Activated naive CD8-positive, alpha-beta T cell treated with anti-CD3 and anti-CD28 coated beads for 36 hours (primary cell): Measurements from ENCODE around the gene TTC29. TPM values are rescaled to one million over a fixed set of nuclear protein-coding genes. Genes with fewer than 3 reads are reported as not detected.
"Not testable (repeated sequence)": the region's sequence is repeated elsewhere in the genome, so short reads cannot be mapped to it uniquely, and the experiment has no call there.

Source experiments
- DNase-seq: peaks from one replicate; pipeline ENCODE4 v3.0.0; 2021
- H3K27ac Mint-ChIP-seq: one replicate; pipeline ENCODE4 v1.8.0; 2022; ENCODE audit warnings: mild to moderate bottlenecking, moderate library complexity, mixed read lengths
- H3K27me3 Mint-ChIP-seq: one replicate; pipeline ENCODE4 v1.8.0; 2022; ENCODE audit warnings: mild to moderate bottlenecking, mixed read lengths
- H3K36me3 Mint-ChIP-seq: one replicate; pipeline ENCODE4 v1.8.0; 2021; ENCODE audit warnings: mild to moderate bottlenecking, mixed read lengths
- H3K4me1 Mint-ChIP-seq: one replicate; pipeline ENCODE4 v1.8.0; 2021; ENCODE audit warnings: mixed read lengths
- H3K4me3 Mint-ChIP-seq: one replicate; pipeline ENCODE4 v1.8.0; 2022; ENCODE audit warnings: mild to moderate bottlenecking, moderate library complexity, mixed read lengths
- H3K9me3 Mint-ChIP-seq: one replicate; pipeline ENCODE4 v1.8.0; 2022; ENCODE audit warnings: mixed read lengths
- total RNA-seq, 2 experiments: library from RNA; stranded (reverse); gene quantifications; one replicate each; pipeline ENCODE4 v1.2.3, GENCODE V29; 2021

The TTC29 gene
- total RNA-seq, 2 experiments from 2014 or later, result not detected

- H3K27ac Mint-ChIP-seq, result no peak overlapping the region
- peaks cover 2% of the 10 kb centered on the region for H3K9me3 Mint-ChIP-seq
- no peaks in the 10 kb centered on the region for H3K4me1 Mint-ChIP-seq
- H3K4me3 Mint-ChIP-seq, result no peak overlapping the region
- DNase-seq, result no peak
- H3K27me3 Mint-ChIP-seq, result peaks cover 4% of the 10 kb centered on the region
- no peaks in the 10 kb centered on the region for H3K36me3 Mint-ChIP-seq
Observed at GRCh38 chr4:146674829-146675570, 270.7 kb downstream of the TTC29 start.

GRCh38 chr4:146663968-146664311 is 281.7 kb downstream of the TTC29 start:
- not testable (repeated sequence) for DNase-seq, H3K4me3 Mint-ChIP-seq, H3K4me1 Mint-ChIP-seq, H3K9me3 Mint-ChIP-seq, H3K36me3 Mint-ChIP-seq, H3K27ac Mint-ChIP-seq
- peaks cover 20% of the 10 kb centered on the region for H3K27me3 Mint-ChIP-seq

GRCh38 chr4:146661367-146661766 is 284.3 kb downstream of the TTC29 start:
- Mint-ChIP-seq H3K4me1 (no peaks in the 10 kb centered on the region), H3K36me3 (peaks cover 3% of the 10 kb centered on the region), H3K27me3 (peaks cover 37% of the 10 kb centered on the region), H3K27ac (no peak overlapping the region), H3K9me3 (peaks cover 4% of the 10 kb centered on the region), H3K4me3 (no peak overlapping the region)
- no peak for DNase-seq
